ENCODE measurements around the gene PLXNA2.

Gene PLXNA2

DNA sequence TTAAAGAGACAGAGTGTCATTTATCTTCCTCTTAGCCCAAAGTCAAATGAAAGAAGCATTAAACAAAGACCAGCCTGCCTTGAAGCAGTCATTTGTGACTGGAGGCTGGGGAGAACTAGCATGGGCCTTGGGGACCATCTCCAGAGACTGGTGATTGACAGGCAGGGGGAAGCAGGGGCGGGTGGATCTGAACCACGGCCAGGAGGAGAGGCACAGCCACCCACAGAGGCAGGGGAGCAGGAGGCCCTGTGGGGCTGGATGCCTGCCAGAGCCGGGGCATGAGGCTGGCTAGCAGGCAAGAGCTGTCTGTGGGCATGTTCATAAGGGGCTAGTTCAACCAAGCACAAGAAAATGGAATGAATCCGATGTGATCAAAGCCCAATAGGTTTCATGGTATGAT lies 73.9 kb downstream of the PLXNA2 start:
- no peak for DNase-seq (ENCODE audit: low read depth, low spot score)
- TF ChIP-seq, protein P1, sequence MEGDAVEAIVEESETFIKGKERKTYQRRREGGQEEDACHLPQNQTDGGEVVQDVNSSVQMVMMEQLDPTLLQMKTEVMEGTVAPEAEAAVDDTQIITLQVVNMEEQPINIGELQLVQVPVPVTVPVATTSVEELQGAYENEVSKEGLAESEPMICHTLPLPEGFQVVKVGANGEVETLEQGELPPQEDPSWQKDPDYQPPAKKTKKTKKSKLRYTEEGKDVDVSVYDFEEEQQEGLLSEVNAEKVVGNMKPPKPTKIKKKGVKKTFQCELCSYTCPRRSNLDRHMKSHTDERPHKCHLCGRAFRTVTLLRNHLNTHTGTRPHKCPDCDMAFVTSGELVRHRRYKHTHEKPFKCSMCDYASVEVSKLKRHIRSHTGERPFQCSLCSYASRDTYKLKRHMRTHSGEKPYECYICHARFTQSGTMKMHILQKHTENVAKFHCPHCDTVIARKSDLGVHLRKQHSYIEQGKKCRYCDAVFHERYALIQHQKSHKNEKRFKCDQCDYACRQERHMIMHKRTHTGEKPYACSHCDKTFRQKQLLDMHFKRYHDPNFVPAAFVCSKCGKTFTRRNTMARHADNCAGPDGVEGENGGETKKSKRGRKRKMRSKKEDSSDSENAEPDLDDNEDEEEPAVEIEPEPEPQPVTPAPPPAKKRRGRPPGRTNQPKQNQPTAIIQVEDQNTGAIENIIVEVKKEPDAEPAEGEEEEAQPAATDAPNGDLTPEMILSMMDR (IDR thresholded peaks at IDR 0.05; ENCODE audit: insufficient read depth, low read length, missing control alignments) = no peak
- ChIA-PET CTCF (no interaction called here), POLR2A (no interaction called here)
- H3K4me3 ChIP-seq (ENCODE audit: low read depth, low read length) = no peak overlapping the region

DNA sequence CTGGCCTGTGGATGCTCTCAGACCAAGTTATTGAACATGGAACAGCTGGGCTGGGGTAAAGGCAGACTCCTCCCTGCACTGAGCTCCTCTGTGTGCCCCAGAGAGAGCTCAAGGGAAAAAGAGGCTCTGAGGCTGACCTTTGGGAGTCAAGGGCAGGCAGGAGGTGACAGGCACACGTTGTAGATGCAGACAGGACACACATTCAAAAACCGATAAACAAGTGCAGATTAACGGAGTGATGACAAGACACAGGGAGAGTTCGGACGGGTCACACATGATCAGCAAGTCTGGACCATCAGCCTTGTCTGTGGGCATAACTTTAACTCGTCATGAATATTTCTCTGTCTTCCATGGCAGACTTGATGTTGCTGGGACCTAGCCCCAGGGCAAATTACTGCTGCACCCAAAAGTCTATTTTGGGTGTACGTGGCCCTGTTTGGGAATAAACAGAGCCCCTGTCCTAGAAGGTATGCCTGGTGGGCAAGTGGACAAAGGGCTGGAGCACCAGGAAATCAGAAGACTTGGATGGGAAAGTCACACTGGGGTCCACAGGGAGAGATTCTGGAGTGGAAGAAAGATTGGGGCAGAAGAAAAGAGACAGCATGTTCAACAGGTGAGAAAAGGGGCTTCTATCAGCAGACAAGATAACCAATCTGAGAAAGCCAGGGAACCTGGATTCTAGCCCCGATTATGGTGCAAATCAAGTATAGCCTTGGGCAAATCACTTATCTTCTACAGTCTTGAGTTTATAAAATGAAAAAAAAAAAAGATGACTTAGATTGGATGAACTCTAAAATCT lies 74.9 kb downstream of the PLXNA2 start:
- ChIA-PET CTCF (no interaction called here), POLR2A (no interaction called here)
- DNase-seq (ENCODE audit: low read depth, low spot score) = no peak
- H3K4me3 ChIP-seq (ENCODE audit: low read depth, low read length) = no peak overlapping the region
- TF ChIP-seq, protein P1 (IDR thresholded peaks at IDR 0.05; ENCODE audit: insufficient read depth, low read length, missing control alignments) = no peak

DNA sequence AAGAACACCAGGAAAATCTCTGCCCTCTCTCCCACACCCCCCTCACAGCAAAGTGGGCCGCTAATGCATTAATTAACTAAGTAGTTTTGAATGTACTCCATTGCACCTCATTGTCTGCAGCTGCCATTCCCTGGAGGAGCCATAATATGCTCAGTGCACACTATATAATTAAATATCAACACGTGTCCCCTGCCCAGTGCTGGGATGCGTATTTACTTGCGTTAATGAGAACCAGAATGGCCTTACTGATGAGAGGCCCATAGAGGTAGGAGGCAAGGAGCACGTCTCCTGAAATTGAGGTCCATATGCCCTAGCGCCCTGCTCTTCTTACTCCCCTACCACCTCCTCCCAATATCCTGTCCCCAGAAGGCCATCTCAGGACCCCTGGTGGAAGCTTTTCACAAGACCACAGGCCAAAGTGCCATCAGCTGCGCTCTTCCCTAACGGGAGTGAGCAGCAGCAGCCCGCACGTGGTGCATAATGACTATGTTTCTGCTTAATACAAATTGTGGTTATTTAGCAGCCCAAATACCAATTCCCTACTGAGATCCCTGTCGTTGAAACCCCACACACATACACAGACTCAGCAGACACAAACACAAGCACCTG lies 76.8 kb downstream of the PLXNA2 start:
- DNase-seq (ENCODE audit: low read depth, low spot score) = no peak
- CTCF ChIA-PET = interaction anchor here (0.7 to 1.2 kb wide), 3 partner anchors 9 to 282 kb away, joined by 3 to 4 read pairs (median 3); no protein-coding TSS in a partner anchor
- POLR2A ChIA-PET = no interaction called here
- H3K4me3 ChIP-seq (ENCODE audit: low read depth, low read length) = no peak overlapping the region
- TF ChIP-seq, protein P1 (IDR thresholded peaks at IDR 0.05; ENCODE audit: insufficient read depth, low read length, missing control alignments) = no peak

DNA sequence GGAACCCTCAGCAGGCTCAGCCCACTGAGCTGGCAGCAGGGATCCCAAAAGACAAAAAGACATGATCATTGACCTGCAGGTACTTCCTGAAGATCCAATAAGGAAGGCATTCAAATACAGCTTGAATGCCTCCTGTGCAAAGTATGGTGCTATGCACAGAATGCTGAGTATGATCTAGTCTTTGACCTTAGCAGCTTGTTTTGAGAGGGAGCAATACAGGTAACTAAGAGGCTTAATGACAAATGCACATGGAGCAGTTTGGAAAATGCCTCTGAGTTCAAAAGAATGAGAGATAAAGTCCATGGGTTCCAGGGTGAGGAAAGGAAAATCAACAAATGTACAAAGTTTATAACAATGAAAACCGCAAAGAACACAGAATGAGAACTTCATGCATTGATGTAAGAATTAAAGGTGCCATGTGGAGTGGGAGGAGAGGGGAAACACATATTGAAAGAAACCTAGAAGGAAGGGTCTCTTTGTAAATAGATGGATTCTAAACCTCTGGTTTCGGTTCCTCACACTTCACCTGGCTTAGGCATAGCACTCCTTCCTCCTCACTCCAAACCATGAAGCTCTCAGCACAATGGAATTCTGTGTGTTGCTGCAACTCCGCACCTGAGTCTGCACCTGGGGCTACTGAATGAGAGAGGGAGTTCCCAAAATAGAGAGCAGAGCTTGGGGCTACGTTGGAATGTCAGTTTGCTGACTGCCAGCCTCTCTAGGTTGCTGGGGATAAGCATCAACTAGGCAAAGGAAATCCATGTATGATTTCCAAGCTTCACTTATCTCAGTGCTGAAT lies 77.6 kb downstream of the PLXNA2 start:
- DNase-seq (ENCODE audit: low read depth, low spot score) = no peak
- H3K4me3 ChIP-seq (ENCODE audit: low read depth, low read length) = no peak overlapping the region
- TF ChIP-seq, protein P1 (IDR thresholded peaks at IDR 0.05; ENCODE audit: insufficient read depth, low read length, missing control alignments) = no peak
- CTCF ChIA-PET = interaction anchor here (0.7 to 2.9 kb wide), 5 partner anchors 8 to 282 kb away, joined by 3 to 12 read pairs (median 4); no protein-coding TSS in a partner anchor
- POLR2A ChIA-PET = interaction anchor here (0.5 kb wide), 1 partner anchor 19 kb away, joined by 3 read pairs; no protein-coding TSS in a partner anchor

DNA sequence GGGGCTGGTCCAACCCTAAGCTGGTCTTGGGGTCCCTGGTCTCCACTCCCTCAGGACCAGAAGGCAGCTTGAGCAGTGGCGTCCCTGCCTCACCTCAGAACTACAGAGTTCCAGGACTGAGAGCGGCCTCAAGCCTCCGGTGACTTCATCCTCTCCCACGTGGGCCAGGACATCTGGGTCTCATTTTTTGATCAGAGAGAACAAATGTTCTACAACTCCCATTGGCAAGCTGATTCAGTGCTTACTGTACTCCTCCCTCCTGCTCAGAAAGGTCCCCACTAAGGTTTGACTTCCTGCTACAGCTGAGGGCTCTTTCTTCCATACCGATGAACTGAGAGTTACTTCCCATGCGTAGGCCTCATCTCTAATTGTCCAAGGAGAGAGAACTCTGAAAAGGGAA lies 78.5 kb downstream of the PLXNA2 start:
- CTCF ChIA-PET = interaction anchor here (1.4 to 2.9 kb wide), 2 partner anchors 34 to 144 kb away, joined by 6 to 12 read pairs; no protein-coding TSS in a partner anchor
- no peak overlapping the region for H3K4me3 ChIP-seq (ENCODE audit: low read depth, low read length)
- TF ChIP-seq, protein P1 (IDR thresholded peaks at IDR 0.05; ENCODE audit: insufficient read depth, low read length, missing control alignments) = no peak
- POLR2A ChIA-PET = interaction anchor here (0.5 kb wide), 1 partner anchor 20 kb away, joined by 3 read pairs; no protein-coding TSS in a partner anchor
- no peak for DNase-seq (ENCODE audit: low read depth, low spot score)
